Kidney (tissue), 14 donors: ENCODE measurements around the gene HIRA. TPM values are rescaled to one million over a fixed set of nuclear protein-coding genes. Genes with fewer than 3 reads are reported as not detected.

Source experiments
- DNase-seq, 5 donors: peaks; one replicate each; pipeline ENCODE4 v3.0.0-alpha.2; 2013 to 2020
- FAIRE-seq: peaks from 2 replicates; lab custom pipeline; 2012; peaks lifted over from hg19 to GRCh38; lab: Jason Lieb, UNC
- H3K27ac ChIP-seq, 2 donors: one replicate each; pipeline ENCODE4 v1.7.0; 2013; ENCODE audit warnings: low read depth in 2 of 2, low read length in 2 of 2, inconsistent platforms in 1 of 2
- H3K27me3 ChIP-seq: one replicate; pipeline ENCODE4 v1.7.1; 2013; ENCODE audit warnings: low read length, inconsistent platforms; ENCODE audit not compliant: control insufficient read depth, insufficient read depth
- H3K36me3 ChIP-seq, 3 donors: one replicate each; pipeline versions ENCODE4 v1.7.0 to v1.7.1; 2013; ENCODE audit warnings: low read length in 3 of 3, control low read depth in 1 of 3, inconsistent platforms in 1 of 3; ENCODE audit not compliant: insufficient read depth in 3 of 3, control insufficient read depth in 2 of 3
- H3K4me1 ChIP-seq, 3 donors: one replicate each; pipeline versions ENCODE4 v1.7.0 to v1.7.1; 2013; ENCODE audit warnings: low read length in 3 of 3, inconsistent platforms in 1 of 3, low read depth in 1 of 3; ENCODE audit not compliant: control insufficient read depth in 2 of 3, insufficient read depth in 2 of 3
- H3K4me3 ChIP-seq, 3 donors: one replicate each; pipeline versions ENCODE4 v1.7.0 to v1.8.1; 2013; ENCODE audit warnings: low read length in 3 of 3, control low read depth in 1 of 3, inconsistent platforms in 1 of 3
- H3K9ac ChIP-seq, 3 donors: one replicate each; pipeline versions ENCODE4 v1.7.0 to v1.7.1; 2013; ENCODE audit warnings: low read length in 3 of 3, control low read depth in 1 of 3, inconsistent platforms in 1 of 3
- H3K9me3 ChIP-seq, 3 donors: one replicate each; pipeline versions ENCODE4 v1.7.0 to v1.7.1; 2013; ENCODE audit warnings: low read length in 3 of 3, control low read depth in 1 of 3, inconsistent platforms in 1 of 3; ENCODE audit not compliant: control insufficient read depth in 2 of 3, insufficient read depth in 1 of 3
- CTCF ChIP-seq: IDR thresholded peaks from 3 replicates; pipeline ENCODE4 v1.5.1; 2012; ENCODE audit warnings: mild to moderate bottlenecking, moderate library complexity, borderline replicate concordance; ENCODE audit not compliant: insufficient read depth; ENCODE audit errors: extremely low read depth
- intact Hi-C: fragments of 100-400 bp; cut with DNase I; formaldehyde crosslinking; loops from one replicate; pipeline ENCODE4 v1.11.1; 2022
- polyA plus RNA-seq: library from polyadenylated mRNA; stranded (reverse); fragments of 350-450 nt; fragmentation: Illumina TruSeq; extraction: RNeasy Lipid Tissue Mini Kit (QIAGEN cat#74804); gene quantifications from one replicate; pipeline ENCODE4 v1.2.3, GENCODE V29; 2014; ENCODE audit warnings: low read depth, low replicate concordance; ENCODE audit not compliant: insufficient read depth
- total RNA-seq: library from RNA; stranded (reverse); fragmentation: NEBNext Ultra II Directional; extraction: Animal tissue kit (Norgen Biotek cat#: 25700); gene quantifications from one replicate; pipeline ENCODE4 v1.2.1, GENCODE V29; 2021
- donor health status: control.
- donor health status: control.
- donor health status: control.
- donor health status: control.
- donor health status: control.
- donor health status: DM: yes; HTN: yes; CAD: no.
- donor health status: Normal renal cell carcinoma (clear cell type).

The HIRA gene
- total and polyA plus RNA-seq, 2 donors from 2014 or later, result 18.5 to 26.8 TPM

- H3K27me3 ChIP-seq, result no peaks in the 10 kb centered on the region
- DNase-seq, result no peak
- TF ChIP-seq CTCF, result no peak
- H3K27ac ChIP-seq, result no peak overlapping the region
- no peaks in the 10 kb centered on the region for H3K4me1 ChIP-seq
- H3K36me3 ChIP-seq, result peaks cover 9 to 77% (median 62%) of the 10 kb centered on the region in 3 donors
- no peak overlapping the region for H3K4me3 ChIP-seq
- intact Hi-C loops, result no loop called here
- no peak for FAIRE-seq
- H3K9me3 ChIP-seq, result no peaks in the 10 kb centered on the region
- no peak overlapping the region for H3K9ac ChIP-seq
These were observed 37.9 kb upstream of the HIRA start for GRCh38 chr22:19469421-19469820.

GRCh38 chr22:19467912-19468311, 36.4 kb upstream of the HIRA start:
- no peak for FAIRE-seq
- no peaks in the 10 kb centered on the region for H3K9me3 ChIP-seq
- no peaks in the 10 kb centered on the region for H3K4me1 ChIP-seq
- DNase-seq, result no peak
- intact Hi-C loops, result no loop called here
- H3K4me3 ChIP-seq, result no peak overlapping the region
- no peak overlapping the region for H3K27ac ChIP-seq
- H3K27me3 ChIP-seq, result no peaks in the 10 kb centered on the region
- peaks cover 9 to 82% (median 66%) of the 10 kb centered on the region in 3 donors for H3K36me3 ChIP-seq
- H3K9ac ChIP-seq, result no peak overlapping the region
- no peak for TF ChIP-seq CTCF

- DNase-seq (no peak), FAIRE-seq (no peak)
- H3K27ac ChIP-seq, result no peak overlapping the region
- no peaks in the 10 kb centered on the region for H3K4me1 ChIP-seq
- no peaks in the 10 kb centered on the region for H3K27me3 ChIP-seq
- H3K36me3 ChIP-seq, result peaks cover 9 to 74% (median 60%) of the 10 kb centered on the region in 3 donors
- no peak for TF ChIP-seq CTCF
- H3K4me3 ChIP-seq, result no peak overlapping the region
- no peaks in the 10 kb centered on the region for H3K9me3 ChIP-seq
- H3K9ac ChIP-seq, result no peak overlapping the region
- intact Hi-C loops, result no loop called here
These were observed 35.6 kb upstream of the HIRA start for GRCh38 chr22:19466848-19467752.
